Neural progenitor cell (in vitro differentiated cells): ENCODE data around the gene MEIOC.

Source experiments
- EZH2 ChIP-seq: fragments of 200-600 bp; sonication (generic); IDR thresholded peaks from 2 replicates; pipeline ENCODE4 v1.6.1; 2017; ENCODE audit warnings: antibody characterized with exemption, mild to moderate bottlenecking, moderate library complexity
- TF ChIP-seq, protein P1 (sequence below): fragments of 200-600 bp; sonication (generic); IDR thresholded peaks from 2 replicates; pipeline ENCODE4 v1.5.1; 2017; ENCODE audit warnings: antibody characterized with exemption, mild to moderate bottlenecking

DNA sequence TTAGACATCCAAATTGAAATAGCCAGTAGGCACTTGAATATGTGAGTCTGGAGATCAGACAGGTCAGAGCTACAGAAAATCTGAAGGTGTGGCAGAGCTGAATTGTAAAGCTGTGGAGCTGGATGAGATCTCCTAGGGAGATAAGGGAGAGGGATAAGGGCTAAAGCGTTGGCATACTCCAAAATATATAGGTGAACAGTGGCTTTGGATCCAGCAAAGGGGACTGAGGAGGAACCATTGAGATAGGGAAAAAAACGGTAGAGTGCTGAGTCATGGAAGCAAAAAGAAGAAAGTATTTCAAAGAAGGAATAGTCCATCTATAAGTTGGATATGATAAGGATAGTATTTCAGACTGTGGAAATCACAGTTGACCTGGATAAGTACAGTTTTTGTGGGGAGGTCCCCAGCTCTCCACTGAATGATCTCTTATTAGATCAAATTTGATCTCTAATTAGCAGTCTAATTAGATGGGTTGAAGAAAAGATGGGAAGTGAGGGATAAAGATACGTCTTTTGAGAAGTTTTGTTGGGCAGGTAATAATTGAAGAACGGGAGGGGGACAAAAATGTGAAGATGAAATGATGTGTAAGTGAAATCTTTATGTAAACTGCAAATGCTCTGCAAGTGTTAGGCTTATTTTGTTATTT lies 51.6 kb downstream of the MEIOC start:
- TF ChIP-seq, protein P1, sequence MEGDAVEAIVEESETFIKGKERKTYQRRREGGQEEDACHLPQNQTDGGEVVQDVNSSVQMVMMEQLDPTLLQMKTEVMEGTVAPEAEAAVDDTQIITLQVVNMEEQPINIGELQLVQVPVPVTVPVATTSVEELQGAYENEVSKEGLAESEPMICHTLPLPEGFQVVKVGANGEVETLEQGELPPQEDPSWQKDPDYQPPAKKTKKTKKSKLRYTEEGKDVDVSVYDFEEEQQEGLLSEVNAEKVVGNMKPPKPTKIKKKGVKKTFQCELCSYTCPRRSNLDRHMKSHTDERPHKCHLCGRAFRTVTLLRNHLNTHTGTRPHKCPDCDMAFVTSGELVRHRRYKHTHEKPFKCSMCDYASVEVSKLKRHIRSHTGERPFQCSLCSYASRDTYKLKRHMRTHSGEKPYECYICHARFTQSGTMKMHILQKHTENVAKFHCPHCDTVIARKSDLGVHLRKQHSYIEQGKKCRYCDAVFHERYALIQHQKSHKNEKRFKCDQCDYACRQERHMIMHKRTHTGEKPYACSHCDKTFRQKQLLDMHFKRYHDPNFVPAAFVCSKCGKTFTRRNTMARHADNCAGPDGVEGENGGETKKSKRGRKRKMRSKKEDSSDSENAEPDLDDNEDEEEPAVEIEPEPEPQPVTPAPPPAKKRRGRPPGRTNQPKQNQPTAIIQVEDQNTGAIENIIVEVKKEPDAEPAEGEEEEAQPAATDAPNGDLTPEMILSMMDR, result no peak
- TF ChIP-seq EZH2, result no peak
